HuH-7.5 (cell line): ENCODE data around the gene LCN10.
A peak's percentile ranks its signal among the peaks of the same experiment; 100 is the strongest.

Source experiments
- DNase-seq: peaks from one replicate; pipeline ENCODE4 v3.0.0; 2011; ENCODE audit warnings: low spot score

LCN10 gene

GRCh38 chr9:136738960-136739359 lies 3.8 kb downstream of the LCN10 start:
- DNase-seq = no peak

- no peak for DNase-seq
Observed at GRCh38 chr9:136735812-136736480, 6.8 kb downstream of the LCN10 start.

GRCh38 chr9:136734837-136735496 lies 7.8 kb downstream of the LCN10 start:
- DNase-seq = no peak

- DNase-seq = no peak
Observed at GRCh38 chr9:136733611-136734010, 9.1 kb downstream of the LCN10 start.

GRCh38 chr9:136732444-136733178 lies 10.1 kb downstream of the LCN10 start:
- DNase-seq = no peak

GRCh38 chr9:136729926-136730325 lies 12.8 kb downstream of the LCN10 start:
- no peak for DNase-seq

- no peak for DNase-seq
Observed at GRCh38 chr9:136729144-136729543, 13.6 kb downstream of the LCN10 start.

- DNase-seq = peak; percentile 79
Observed at GRCh38 chr9:136728548-136729123, 14.1 kb downstream of the LCN10 start.

- peak; percentile 94 for DNase-seq
Observed at GRCh38 chr9:136728080-136728547, 14.6 kb downstream of the LCN10 start.

GRCh38 chr9:136726631-136727191 lies 16.0 kb downstream of the LCN10 start:
- DNase-seq = peak; percentile 80

- DNase-seq = no peak
Observed at GRCh38 chr9:136726118-136726517, 16.6 kb downstream of the LCN10 start.

GRCh38 chr9:136725612-136726011 lies 17.1 kb downstream of the LCN10 start:
- no peak for DNase-seq

- no peak for DNase-seq
Observed at GRCh38 chr9:136724772-136725171, 18.0 kb downstream of the LCN10 start.

GRCh38 chr9:136723989-136724388 lies 18.8 kb downstream of the LCN10 start:
- no peak for DNase-seq

GRCh38 chr9:136723362-136723976 lies 19.3 kb downstream of the LCN10 start:
- no peak for DNase-seq

- DNase-seq = no peak
Observed at GRCh38 chr9:136722969-136723356, 19.8 kb downstream of the LCN10 start.

GRCh38 chr9:136722093-136722968 lies 20.4 kb downstream of the LCN10 start:
- no peak for DNase-seq

GRCh38 chr9:136721339-136722092 lies 21.2 kb downstream of the LCN10 start:
- peak; percentile 54 for DNase-seq

- peak; percentile 34 for DNase-seq
Observed at GRCh38 chr9:136720898-136721338, 21.8 kb downstream of the LCN10 start.
